Right ventricle myocardium inferior (tissue), 1 donor: ENCODE data around the gene ZNF625. TPM values are rescaled to one million over a fixed set of nuclear protein-coding genes. Genes with fewer than 3 reads are reported as not detected.

Experiments
- total RNA-seq: library from RNA; stranded (reverse); fragmentation: NEBNext Ultra II Directional; extraction: Animal tissue kit (Norgen Biotek cat#: 25700); gene quantifications from one replicate; pipeline ENCODE4 v1.2.1, GENCODE V29; 2021
- donor health status: DM: no; HTN: yes; CAD: no; lungs with severe emphysema.

ZNF625 gene
- total RNA-seq, 1 donor from 2014 or later = 5.0 TPM

Other genes starting within 250 kb of the ZNF625 start
- 4.1 TPM for gene ZNF700, start 231.6 kb downstream of the ZNF625 start, total RNA-seq
- gene ZNF763, start 191.7 kb downstream of the ZNF625 start, total RNA-seq = 2.6 TPM
- 2.6 TPM for gene ZNF433, start 121.1 kb downstream of the ZNF625 start, total RNA-seq
- 0.32 TPM for gene ZNF878, start 103.8 kb downstream of the ZNF625 start, total RNA-seq
- gene ZNF844, start 92.0 kb downstream of the ZNF625 start, total RNA-seq = 14.3 TPM
- gene ZNF20, start 16.4 kb downstream of the ZNF625 start, total RNA-seq = 1.1 TPM
- 3.8 TPM for gene ZNF136, start 6.4 kb upstream of the ZNF625 start, total RNA-seq
- gene ZNF44, start 138.1 kb upstream of the ZNF625 start, total RNA-seq = 9.2 TPM
- 5.3 TPM for gene ZNF563, start 176.9 kb upstream of the ZNF625 start, total RNA-seq
- gene ZNF442, start 208.9 kb upstream of the ZNF625 start, total RNA-seq = 2.4 TPM
- gene ZNF799, start 244.5 kb upstream of the ZNF625 start, total RNA-seq = 2.3 TPM